Measurements from ENCODE around the gene CNPY1. TPM values are rescaled to one million over a fixed set of nuclear protein-coding genes. Genes with fewer than 3 reads are reported as not detected.

Gene CNPY1
- total RNA-seq, 1 donor from 2014 or later = not detected

GRCh38 chr7:155578016-155578415 is 31.7 kb upstream of the CNPY1 start:
- H3K27me3 ChIP-seq (ENCODE audit: insufficient read depth, low read length) = peaks cover 13% of the 10 kb centered on the region

GRCh38 chr7:155577509-155577905 is 31.1 kb upstream of the CNPY1 start:
- Mint-ChIP-seq H3K4me1 (ENCODE audit: low read depth, unreplicated experiment) (peaks cover 2% of the 10 kb centered on the region), H3K9me3 (ENCODE audit: unreplicated experiment) (no peaks in the 10 kb centered on the region), H3K27me3 (ENCODE audit: low read depth, unreplicated experiment) (peaks cover 54% of the 10 kb centered on the region), H3K27ac (ENCODE audit: unreplicated experiment) (no peak overlapping the region), H3K36me3 (ENCODE audit: low read depth, unreplicated experiment) (no peaks in the 10 kb centered on the region), H3K4me3 (ENCODE audit: unreplicated experiment) (no peak overlapping the region)
- H3K36me3 ChIP-seq (ENCODE audit: insufficient read depth, low read length) = no peaks in the 10 kb centered on the region
- no peak for DNase-seq (ENCODE audit: low read depth)
- peaks cover 8% of the 10 kb centered on the region for H3K27me3 ChIP-seq (ENCODE audit: insufficient read depth, low read length)
- no peak overlapping the region for H3K4me2 ChIP-seq (ENCODE audit: low read length)
- TF ChIP-seq CTCF (IDR thresholded peaks at IDR 0.05; ENCODE audit: insufficient read depth, low read depth, low read length) (no peak), EZH2 (IDR thresholded peaks at IDR 0.05; ENCODE audit: insufficient read depth, low read length) (no peak)
- H3K4me1 ChIP-seq (ENCODE audit: insufficient read depth, low read length) = no peaks in the 10 kb centered on the region
- no peak for FAIRE-seq
- H3K27ac ChIP-seq (ENCODE audit: low read depth, low read length) = no peak overlapping the region
- H3K4me3 ChIP-seq (ENCODE audit: insufficient read depth, low read depth, low read length) = no peak overlapping the region
- H2AFZ ChIP-seq (ENCODE audit: low read depth, low read length) = no peak overlapping the region
- no peaks in the 10 kb centered on the region for H3K79me2 ChIP-seq (ENCODE audit: insufficient read depth, low read length)
- H3K9me3 ChIP-seq (ENCODE audit: insufficient read depth, low read depth, low read length) = no peaks in the 10 kb centered on the region
- no peaks in the 10 kb centered on the region for H4K20me1 ChIP-seq (ENCODE audit: insufficient read depth, low read length)
- no peak overlapping the region for H3K9ac ChIP-seq (ENCODE audit: low read length)

More at GRCh38 chr7:155578016-155578415, 31.7 kb upstream of the CNPY1 start:
- Histone ChIP-seq H3K36me3 (ENCODE audit: insufficient read depth, low read length) (no peaks in the 10 kb centered on the region), H3K9me3 (ENCODE audit: insufficient read depth, low read depth, low read length) (no peaks in the 10 kb centered on the region), H3K9ac (ENCODE audit: low read length) (no peak overlapping the region), H3K79me2 (ENCODE audit: insufficient read depth, low read length) (no peaks in the 10 kb centered on the region), H4K20me1 (ENCODE audit: insufficient read depth, low read length) (no peaks in the 10 kb centered on the region), H3K4me1 (ENCODE audit: insufficient read depth, low read length) (no peaks in the 10 kb centered on the region), H3K27ac (ENCODE audit: low read depth, low read length) (no peak overlapping the region), H3K4me3 (ENCODE audit: insufficient read depth, low read depth, low read length) (no peak overlapping the region), H3K4me2 (ENCODE audit: low read length) (no peak overlapping the region), H2AFZ (ENCODE audit: low read depth, low read length) (no peak overlapping the region)
- Mint-ChIP-seq H3K9me3 (ENCODE audit: unreplicated experiment) (no peaks in the 10 kb centered on the region), H3K4me1 (ENCODE audit: low read depth, unreplicated experiment) (peaks cover 2% of the 10 kb centered on the region), H3K27ac (ENCODE audit: unreplicated experiment) (no peak overlapping the region), H3K4me3 (ENCODE audit: unreplicated experiment) (no peak overlapping the region), H3K27me3 (ENCODE audit: low read depth, unreplicated experiment) (peaks cover 55% of the 10 kb centered on the region), H3K36me3 (ENCODE audit: low read depth, unreplicated experiment) (no peaks in the 10 kb centered on the region)
- TF ChIP-seq CTCF (IDR thresholded peaks at IDR 0.05; ENCODE audit: insufficient read depth, low read depth, low read length) (no peak), EZH2 (IDR thresholded peaks at IDR 0.05; ENCODE audit: insufficient read depth, low read length) (no peak)
- FAIRE-seq (no peak), DNase-seq (ENCODE audit: low read depth) (no peak)

GRCh38 chr7:155576900-155577508 is 30.6 kb upstream of the CNPY1 start:
- DNase-seq (ENCODE audit: low read depth) (no peak), FAIRE-seq (no peak)
- H3K9me3 ChIP-seq (ENCODE audit: insufficient read depth, low read depth, low read length) = no peaks in the 10 kb centered on the region
- no peaks in the 10 kb centered on the region for H3K4me1 ChIP-seq (ENCODE audit: insufficient read depth, low read length)
- no peak overlapping the region for H2AFZ ChIP-seq (ENCODE audit: low read depth, low read length)
- no peak overlapping the region for H3K9ac ChIP-seq (ENCODE audit: low read length)
- H3K4me1 Mint-ChIP-seq (ENCODE audit: low read depth, unreplicated experiment) = peaks cover 2% of the 10 kb centered on the region
- no peak for TF ChIP-seq CTCF (IDR thresholded peaks at IDR 0.05; ENCODE audit: insufficient read depth, low read depth, low read length)
- no peak overlapping the region for H3K4me2 ChIP-seq (ENCODE audit: low read length)
- H3K4me3 Mint-ChIP-seq (ENCODE audit: unreplicated experiment) = no peak overlapping the region
- no peaks in the 10 kb centered on the region for H3K36me3 ChIP-seq (ENCODE audit: insufficient read depth, low read length)
- H3K79me2 ChIP-seq (ENCODE audit: insufficient read depth, low read length) = no peaks in the 10 kb centered on the region
- peaks cover 56% of the 10 kb centered on the region for H3K27me3 Mint-ChIP-seq (ENCODE audit: low read depth, unreplicated experiment)
- H3K27ac ChIP-seq (ENCODE audit: low read depth, low read length) = no peak overlapping the region
- no peaks in the 10 kb centered on the region for H4K20me1 ChIP-seq (ENCODE audit: insufficient read depth, low read length)
- no peak overlapping the region for H3K27ac Mint-ChIP-seq (ENCODE audit: unreplicated experiment)
- peaks cover 4% of the 10 kb centered on the region for H3K27me3 ChIP-seq (ENCODE audit: insufficient read depth, low read length)
- H3K4me3 ChIP-seq (ENCODE audit: insufficient read depth, low read depth, low read length) = no peak overlapping the region
- no peaks in the 10 kb centered on the region for H3K9me3 Mint-ChIP-seq (ENCODE audit: unreplicated experiment)
- H3K36me3 Mint-ChIP-seq (ENCODE audit: low read depth, unreplicated experiment) = no peaks in the 10 kb centered on the region
